Measurements from ENCODE around the gene RPP30. TPM values are rescaled to one million over a fixed set of nuclear protein-coding genes. Genes with fewer than 3 reads are reported as not detected.

RPP30 gene
- total and polyA plus RNA-seq, 4 donors = 11.2 to 22.6 (median 13.0) TPM

DNA sequence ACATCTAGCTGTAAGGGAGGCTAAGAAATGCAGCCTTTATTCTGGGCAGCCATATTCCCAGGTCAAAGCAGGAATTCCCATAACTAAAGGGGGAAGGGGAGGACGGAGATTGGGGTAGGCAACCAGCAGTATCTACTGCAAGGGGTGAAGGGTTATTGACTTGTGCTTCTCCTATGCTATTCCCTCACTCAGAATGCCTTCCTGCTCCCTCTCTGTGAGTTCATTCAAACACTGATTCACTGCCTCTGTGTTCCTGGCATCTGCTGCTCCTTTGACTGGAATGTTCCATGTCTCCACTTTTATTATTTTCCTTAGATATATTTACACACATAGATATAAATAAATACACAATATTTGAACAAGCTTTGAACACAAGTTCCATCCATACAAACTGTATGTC, 25.0 kb upstream of the RPP30 start:
- Histone ChIP-seq H3K27ac (ENCODE audit: low read depth in 1 of 2, low read length in 2 of 2) (no peak overlapping the region), H3K36me3 (ENCODE audit: control insufficient read depth in 4 of 4, insufficient read depth in 3 of 4, low read depth in 1 of 4, low read length in 3 of 4) (no peaks in the 10 kb centered on the region), H3K4me3 (ENCODE audit: low read depth in 1 of 3, low read length in 3 of 3) (no peak overlapping the region), H3K9ac (ENCODE audit: low read depth in 1 of 2, low read length in 2 of 2) (no peak overlapping the region), H3K27me3 (ENCODE audit: control insufficient read depth in 4 of 4, insufficient read depth in 4 of 4, low read length in 3 of 4) (peaks cover 0 to 3% (median under 1%) of the 10 kb centered on the region in 4 donors), H3K4me1 (ENCODE audit: control insufficient read depth in 4 of 4, insufficient read depth in 4 of 4, low read length in 3 of 4) (no peaks in the 10 kb centered on the region), H3K9me3 (ENCODE audit: control insufficient read depth in 4 of 4, low read length in 3 of 4) (peaks cover 0 to 13% (median 3%) of the 10 kb centered on the region in 4 donors)
- TF ChIP-seq JUND (IDR thresholded peaks at IDR 0.05) = no peak
- TF ChIP-seq FOXA2 (IDR thresholded peaks at IDR 0.05) = no peak
- no peak for TF ChIP-seq FOXA1 (IDR thresholded peaks at IDR 0.05)
- TF ChIP-seq NR2F2 (IDR thresholded peaks at IDR 0.05) = no peak
- TF ChIP-seq GABPA (IDR thresholded peaks at IDR 0.05 in 1 of 2, conservative IDR thresholded peaks at IDR 0.05 in 1 of 2) = no peak
- no peak for TF ChIP-seq YY1 (IDR thresholded peaks at IDR 0.05)
- TF ChIP-seq HNF4A (conservative IDR thresholded peaks at IDR 0.05) = no peak
- WGBS = 58% methylated on average over 1 of the region's 1 CpG
- DNase-seq (ENCODE audit: low spot score) = no peak

DNA sequence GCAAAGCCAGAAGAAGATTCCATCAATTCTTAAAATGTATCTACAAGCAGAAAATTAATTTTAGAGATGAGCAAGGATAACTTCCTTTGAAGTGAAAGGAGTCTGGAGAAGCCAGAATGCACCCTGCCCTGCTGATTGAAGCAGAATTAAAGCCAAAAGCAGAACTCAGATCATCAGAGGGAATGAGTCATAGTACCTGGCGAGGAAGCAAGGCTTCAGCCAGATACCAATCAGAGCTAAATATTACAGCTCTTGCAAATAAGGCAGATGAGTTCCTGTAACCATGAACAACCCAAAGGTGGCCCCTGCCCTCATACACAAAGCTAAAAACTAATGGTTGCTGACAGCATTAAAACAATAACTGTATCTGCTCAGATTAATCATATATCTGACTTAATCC, 24.3 kb upstream of the RPP30 start:
- DNase-seq (ENCODE audit: low spot score) = no peak
- H3K27ac ChIP-seq (ENCODE audit: low read depth in 1 of 2, low read length in 2 of 2) = no peak overlapping the region
- no peak overlapping the region for H3K4me3 ChIP-seq (ENCODE audit: low read depth in 1 of 3, low read length in 3 of 3)
- WGBS = 58% methylated on average over 1 of the region's 1 CpG
- H3K4me1 ChIP-seq (ENCODE audit: control insufficient read depth in 4 of 4, insufficient read depth in 4 of 4, low read length in 3 of 4) = no peaks in the 10 kb centered on the region
- no peaks in the 10 kb centered on the region for H3K36me3 ChIP-seq (ENCODE audit: control insufficient read depth in 4 of 4, insufficient read depth in 3 of 4, low read depth in 1 of 4, low read length in 3 of 4)
- H3K9me3 ChIP-seq (ENCODE audit: control insufficient read depth in 4 of 4, low read length in 3 of 4) = peaks cover 0 to 12% (median 3%) of the 10 kb centered on the region in 4 donors
- H3K27me3 ChIP-seq (ENCODE audit: control insufficient read depth in 4 of 4, insufficient read depth in 4 of 4, low read length in 3 of 4) = peaks cover 0 to 3% (median under 1%) of the 10 kb centered on the region in 4 donors
- no peak for TF ChIP-seq GABPA (IDR thresholded peaks at IDR 0.05 in 1 of 2, conservative IDR thresholded peaks at IDR 0.05 in 1 of 2)
- TF ChIP-seq RAD21 (IDR thresholded peaks at IDR 0.05) = no peak
- TF ChIP-seq JUND (IDR thresholded peaks at IDR 0.05) = peak in 1 of 2 donors; percentile 19
- H3K9ac ChIP-seq (ENCODE audit: low read depth in 1 of 2, low read length in 2 of 2) = no peak overlapping the region

DNA sequence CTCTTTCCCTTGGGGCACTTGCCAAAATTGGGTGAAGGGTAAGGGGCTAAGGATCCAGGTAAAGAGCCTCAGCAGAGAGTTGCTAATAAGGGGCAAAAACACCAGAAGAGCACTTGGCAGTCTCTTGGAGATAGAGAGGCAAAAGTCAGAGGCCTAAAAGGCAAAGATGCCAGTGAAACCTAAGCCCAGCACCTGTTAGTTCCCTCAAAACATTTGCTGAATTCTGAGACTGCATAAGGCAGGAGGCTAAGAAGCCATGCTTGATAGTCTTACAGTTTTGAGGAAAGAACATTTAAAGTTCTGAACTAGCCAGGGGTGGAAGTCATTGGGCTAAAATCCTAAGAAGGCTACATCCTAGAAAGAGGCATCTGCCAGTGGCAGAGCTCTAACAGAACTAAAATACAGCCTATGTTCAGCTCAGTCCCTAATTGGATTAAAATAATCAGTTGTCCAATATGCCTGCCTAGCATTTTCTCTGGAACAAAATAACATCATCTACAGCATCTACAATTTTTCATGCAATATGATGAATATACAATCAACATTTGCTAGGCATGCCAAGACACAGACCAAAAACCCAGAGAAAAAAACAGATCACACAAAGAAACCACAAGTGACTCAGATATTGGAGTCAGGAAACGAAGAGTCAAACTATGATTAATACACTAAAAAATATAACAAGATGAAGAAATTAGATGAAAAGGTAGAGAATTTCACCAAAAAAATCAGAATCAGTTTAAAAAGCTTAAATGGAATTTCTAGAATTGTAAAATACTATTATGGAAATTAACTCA, 21.6 kb upstream of the RPP30 start:
- no peak for TF ChIP-seq NR2F2 (IDR thresholded peaks at IDR 0.05)
- TF ChIP-seq HNF4G (IDR thresholded peaks at IDR 0.05) = no peak
- TF ChIP-seq YY1 (IDR thresholded peaks at IDR 0.05) = no peak
- TF ChIP-seq ZBTB33 (IDR thresholded peaks at IDR 0.05) = no peak
- TF ChIP-seq, protein P1, sequence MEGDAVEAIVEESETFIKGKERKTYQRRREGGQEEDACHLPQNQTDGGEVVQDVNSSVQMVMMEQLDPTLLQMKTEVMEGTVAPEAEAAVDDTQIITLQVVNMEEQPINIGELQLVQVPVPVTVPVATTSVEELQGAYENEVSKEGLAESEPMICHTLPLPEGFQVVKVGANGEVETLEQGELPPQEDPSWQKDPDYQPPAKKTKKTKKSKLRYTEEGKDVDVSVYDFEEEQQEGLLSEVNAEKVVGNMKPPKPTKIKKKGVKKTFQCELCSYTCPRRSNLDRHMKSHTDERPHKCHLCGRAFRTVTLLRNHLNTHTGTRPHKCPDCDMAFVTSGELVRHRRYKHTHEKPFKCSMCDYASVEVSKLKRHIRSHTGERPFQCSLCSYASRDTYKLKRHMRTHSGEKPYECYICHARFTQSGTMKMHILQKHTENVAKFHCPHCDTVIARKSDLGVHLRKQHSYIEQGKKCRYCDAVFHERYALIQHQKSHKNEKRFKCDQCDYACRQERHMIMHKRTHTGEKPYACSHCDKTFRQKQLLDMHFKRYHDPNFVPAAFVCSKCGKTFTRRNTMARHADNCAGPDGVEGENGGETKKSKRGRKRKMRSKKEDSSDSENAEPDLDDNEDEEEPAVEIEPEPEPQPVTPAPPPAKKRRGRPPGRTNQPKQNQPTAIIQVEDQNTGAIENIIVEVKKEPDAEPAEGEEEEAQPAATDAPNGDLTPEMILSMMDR (IDR thresholded peaks at IDR 0.05; ENCODE audit: low read depth, low read length, missing input control) = no peak
- no peak for TF ChIP-seq RXRA (IDR thresholded peaks at IDR 0.05)
- no peak for TF ChIP-seq FOXA2 (IDR thresholded peaks at IDR 0.05)
- no peak for TF ChIP-seq GABPA (IDR thresholded peaks at IDR 0.05 in 1 of 2, conservative IDR thresholded peaks at IDR 0.05 in 1 of 2)
- TF ChIP-seq TAF1 (conservative IDR thresholded peaks at IDR 0.05) = no peak
- no peak for TF ChIP-seq FOXA1 (IDR thresholded peaks at IDR 0.05)
- 79% methylated on average over 1 of the region's 1 CpG for WGBS
- Histone ChIP-seq H3K9me3 (ENCODE audit: control insufficient read depth in 4 of 4, low read length in 3 of 4) (peaks cover 0 to 12% (median 3%) of the 10 kb centered on the region in 4 donors), H3K36me3 (ENCODE audit: control insufficient read depth in 4 of 4, insufficient read depth in 3 of 4, low read depth in 1 of 4, low read length in 3 of 4) (no peaks in the 10 kb centered on the region), H3K4me1 (ENCODE audit: control insufficient read depth in 4 of 4, insufficient read depth in 4 of 4, low read length in 3 of 4) (no peaks in the 10 kb centered on the region), H3K27ac (ENCODE audit: low read depth in 1 of 2, low read length in 2 of 2) (no peak overlapping the region), H3K9ac (ENCODE audit: low read depth in 1 of 2, low read length in 2 of 2) (no peak overlapping the region), H3K27me3 (ENCODE audit: control insufficient read depth in 4 of 4, insufficient read depth in 4 of 4, low read length in 3 of 4) (peaks cover 0 to 5% (median 3%) of the 10 kb centered on the region in 4 donors), H3K4me3 (ENCODE audit: low read depth in 1 of 3, low read length in 3 of 3) (no peak overlapping the region)
- no peak for DNase-seq (ENCODE audit: low spot score)

Data from liver (tissue), 9 donors.